GM19240 (cell line): ENCODE data around the gene SLC1A2.

Experiments
- DNase-seq: peaks from one replicate; pipeline ENCODE4 v3.0.0; 2011; ENCODE audit warnings: low spot score; ENCODE audit not compliant: insufficient read length

SLC1A2 gene

DNA sequence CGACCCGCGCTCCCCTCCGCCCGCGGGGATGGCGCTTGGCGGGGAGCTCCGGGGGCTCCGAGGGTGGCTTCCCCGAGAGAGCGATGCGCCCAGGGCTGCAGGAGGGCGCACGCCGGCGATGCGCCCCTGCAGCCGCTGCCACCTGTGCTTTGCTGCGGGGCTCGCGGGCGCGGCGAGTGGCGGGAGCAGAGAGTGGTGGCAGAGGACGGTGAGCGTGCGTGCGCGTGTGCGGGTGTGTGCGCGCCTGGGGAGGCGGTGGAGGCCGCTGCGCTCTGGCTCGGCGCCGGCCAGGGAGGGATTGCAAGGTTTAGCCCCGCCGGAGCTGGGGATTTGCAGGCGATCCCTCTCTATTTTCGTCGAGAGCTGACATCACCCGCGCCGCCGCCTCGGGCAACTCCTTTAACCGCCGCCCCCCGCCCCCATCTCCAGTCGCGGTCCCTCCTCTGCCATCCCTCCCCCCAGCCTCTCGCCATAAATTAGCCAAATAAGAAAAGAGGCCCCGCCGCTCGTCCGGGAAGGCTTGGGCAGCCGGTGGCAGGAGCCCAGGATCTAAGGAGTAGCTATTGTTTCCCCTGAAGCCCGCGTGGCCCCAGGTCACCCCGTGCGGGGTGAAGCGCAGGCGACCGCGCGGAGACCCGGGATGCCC, at the start of gene SLC1A2:
Gene SLC1A2, minus strand, starts transcription at position 375 of the 646 bp plus-strand sequence. CDS start 592 bp downstream, outside the sequence.
- DNase-seq: no peak

DNA sequence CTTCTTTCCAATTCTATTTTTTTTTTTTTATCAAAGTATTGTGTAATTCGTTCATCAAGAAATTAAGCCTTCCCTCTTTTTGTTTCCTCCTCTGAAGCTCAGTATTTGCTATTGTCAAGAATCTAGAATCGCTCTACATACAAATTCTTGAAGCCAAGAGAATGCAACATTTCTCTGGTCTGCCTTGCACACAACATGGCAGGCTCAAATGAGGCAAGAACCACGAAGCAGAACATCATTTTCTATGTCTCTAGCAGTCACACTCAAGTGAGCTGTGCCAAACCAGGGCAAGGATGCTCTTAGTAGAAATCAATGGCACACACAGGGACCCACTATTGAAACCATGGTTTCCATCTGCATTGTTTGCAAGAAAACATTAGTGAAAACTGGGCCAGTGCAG, 46.7 kb upstream of the SLC1A2 start:
- DNase-seq: no peak

DNA sequence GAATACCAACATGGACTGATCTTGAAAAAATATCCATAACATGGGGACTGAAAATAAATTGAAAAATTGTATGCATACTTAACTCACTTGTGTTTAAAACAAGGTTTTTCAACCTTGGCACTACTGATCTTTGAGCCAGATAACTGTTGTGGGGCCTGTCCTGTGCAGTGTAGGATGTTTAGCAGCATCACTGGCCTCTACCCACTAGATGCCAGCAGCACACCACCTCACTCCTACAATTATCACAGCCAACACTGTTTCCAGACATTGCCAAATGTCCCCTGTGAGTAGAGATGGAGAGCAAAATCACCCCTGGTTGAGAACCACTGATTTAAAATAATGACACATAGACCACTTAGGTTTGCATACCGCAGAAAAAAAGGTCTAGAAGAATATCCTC, 45.0 kb upstream of the SLC1A2 start:
- no peak for DNase-seq

DNA sequence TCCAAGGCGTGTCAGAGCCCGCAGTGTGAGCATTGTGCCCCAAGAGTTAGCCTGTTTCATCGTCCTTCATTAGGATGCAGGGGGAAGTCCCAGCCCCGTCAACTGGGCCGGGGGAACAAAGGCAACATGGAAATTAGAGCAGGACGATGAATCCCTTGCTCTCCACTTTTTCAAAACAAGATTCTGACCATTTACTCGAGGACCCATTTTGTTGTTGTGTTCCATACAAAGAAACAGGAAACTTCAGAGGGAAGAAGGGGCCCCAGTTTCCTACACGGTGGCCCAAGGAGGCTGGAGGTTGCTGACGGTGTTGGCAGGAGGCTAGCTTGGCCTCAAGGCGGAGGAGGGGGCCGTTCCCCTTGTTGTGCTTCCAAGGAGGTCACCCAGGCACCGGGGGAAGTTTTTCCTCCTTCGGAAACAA, 44.0 kb upstream of the SLC1A2 start:
- no peak for DNase-seq

DNA sequence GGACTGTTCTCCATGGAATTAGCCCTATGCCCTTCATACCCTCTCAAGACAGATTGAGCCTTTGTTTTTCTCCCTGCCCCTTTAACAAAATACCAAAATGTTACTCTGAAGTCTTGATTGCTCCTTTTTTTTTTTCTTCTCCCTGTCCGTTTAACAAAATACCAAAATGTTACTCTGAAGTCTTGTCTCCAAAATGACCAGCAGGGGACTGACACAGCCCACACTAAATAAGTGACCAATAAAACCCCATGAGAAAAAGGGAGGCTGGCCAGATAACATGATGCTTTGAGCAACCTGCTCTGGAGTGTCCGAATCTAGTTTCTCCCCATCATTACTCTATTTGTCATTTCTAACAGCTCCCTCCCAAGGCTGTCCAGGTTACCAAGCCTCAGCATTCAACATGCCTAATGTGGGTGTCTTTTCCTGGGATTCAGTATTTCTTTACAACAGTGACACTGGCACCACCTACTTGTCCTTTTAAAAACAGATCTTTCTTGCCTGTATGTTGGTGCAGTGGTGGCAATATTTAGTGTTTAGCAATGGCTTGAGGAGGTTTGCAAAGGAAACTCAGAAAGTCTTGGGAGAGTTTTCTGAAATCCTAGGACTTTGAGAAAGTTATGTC, 42.7 kb upstream of the SLC1A2 start:
- no peak for DNase-seq

DNA sequence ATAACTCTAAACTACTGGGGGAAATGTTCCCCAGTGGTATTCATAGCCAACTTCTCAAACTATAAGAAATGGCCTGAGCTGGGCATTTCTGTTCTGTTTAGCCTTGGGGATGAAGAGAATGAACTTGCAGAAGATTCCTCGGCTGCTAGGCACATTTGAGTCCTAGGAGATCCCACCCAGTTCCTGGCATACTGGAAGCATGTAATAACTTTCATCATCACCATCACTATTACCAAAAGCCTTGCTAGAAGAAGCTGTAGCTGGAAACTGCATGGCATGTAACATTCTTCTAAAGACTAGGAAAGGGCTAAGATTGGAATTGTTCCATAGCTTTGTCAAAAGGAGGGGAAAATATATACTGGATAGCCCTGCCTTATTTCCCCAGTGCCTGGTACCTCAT, 40.1 kb upstream of the SLC1A2 start:
- no peak for DNase-seq

DNA sequence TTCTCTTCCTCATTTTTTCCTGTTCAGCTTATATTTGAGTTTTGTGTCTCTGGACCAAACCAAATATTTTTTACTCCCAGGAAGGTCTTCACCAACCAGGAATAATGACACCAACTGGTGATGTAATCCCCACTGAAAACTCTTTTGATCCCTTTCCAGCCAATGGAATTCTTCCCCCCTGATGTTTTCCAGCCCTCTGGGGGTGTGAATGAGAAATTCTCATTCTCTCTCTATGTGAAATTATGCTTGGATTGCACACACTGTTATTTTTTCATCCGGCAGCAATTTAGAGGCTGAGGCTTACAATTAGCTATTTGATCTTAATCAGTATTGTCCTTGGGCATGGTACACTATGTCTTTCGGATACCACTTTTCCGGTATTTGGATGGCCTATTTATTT, 39.5 kb upstream of the SLC1A2 start:
- DNase-seq: no peak

DNA sequence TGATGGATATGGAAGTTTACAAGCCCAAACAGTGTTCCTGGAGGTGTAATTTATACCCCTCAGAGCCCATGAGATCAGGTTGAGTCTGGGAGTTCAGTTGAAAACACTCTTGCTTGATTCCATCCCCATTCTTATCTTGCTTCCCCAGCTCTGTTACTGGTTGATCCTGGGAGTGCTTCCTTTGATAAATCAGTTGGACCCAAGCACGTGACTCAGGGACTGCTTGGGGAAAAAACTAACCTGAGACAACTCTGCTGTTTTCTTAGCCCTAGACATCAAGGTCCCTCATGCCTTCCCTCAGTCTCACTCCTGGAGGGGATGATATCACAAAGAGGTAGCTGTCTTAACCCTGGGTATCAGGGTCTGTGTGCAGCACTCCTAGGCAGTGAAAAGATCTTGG, 35.0 kb upstream of the SLC1A2 start:
- DNase-seq: no peak

DNA sequence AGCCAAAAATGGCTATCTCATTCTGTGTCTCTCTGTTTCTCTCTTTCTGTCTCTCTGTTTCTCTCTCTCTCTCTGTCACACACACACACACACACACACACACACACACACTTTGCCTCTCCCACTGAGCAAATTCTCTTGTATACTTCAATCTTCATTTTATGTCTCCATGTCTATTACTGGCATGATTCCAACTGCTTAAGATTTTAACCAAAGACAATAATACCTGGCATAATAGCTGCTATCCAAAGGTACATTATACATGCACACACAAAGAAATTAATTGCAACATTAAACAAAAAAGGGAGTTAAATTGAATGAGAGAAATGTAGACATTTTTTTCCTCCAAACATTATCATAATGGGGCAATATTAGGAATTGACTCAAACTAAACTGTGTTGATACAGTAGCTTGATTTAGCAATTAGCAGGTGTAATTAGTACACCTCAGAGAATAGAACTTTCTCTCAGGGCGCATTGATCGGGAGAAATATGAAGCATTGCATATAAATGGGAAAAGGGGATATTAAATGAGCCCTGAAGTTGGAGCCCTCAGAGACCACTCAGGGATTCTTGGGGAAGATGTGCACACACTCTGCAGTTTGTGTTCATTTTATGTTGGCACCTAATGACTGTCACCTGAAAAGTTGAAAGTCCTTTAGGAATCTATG, 17.4 kb upstream of the SLC1A2 start:
- DNase-seq: no peak

DNA sequence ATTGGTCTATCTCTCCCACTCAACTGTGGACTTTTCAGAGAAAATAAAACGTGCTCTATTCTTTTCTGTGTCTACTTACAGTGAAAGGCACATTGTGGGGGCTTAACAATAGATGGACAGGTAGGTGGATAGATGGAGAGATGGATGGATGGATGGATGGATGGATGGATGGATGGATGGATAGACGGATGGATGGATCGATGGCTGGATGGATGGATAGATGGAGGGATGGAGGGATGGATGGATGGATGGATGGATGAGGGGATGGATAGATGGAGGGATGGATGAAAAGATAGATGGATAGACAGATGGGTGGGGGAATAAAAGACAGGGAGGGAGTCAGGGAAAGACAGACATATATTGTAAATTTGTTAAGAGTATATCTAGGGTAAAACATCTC, 14.2 kb upstream of the SLC1A2 start:
- DNase-seq: no peak

DNA sequence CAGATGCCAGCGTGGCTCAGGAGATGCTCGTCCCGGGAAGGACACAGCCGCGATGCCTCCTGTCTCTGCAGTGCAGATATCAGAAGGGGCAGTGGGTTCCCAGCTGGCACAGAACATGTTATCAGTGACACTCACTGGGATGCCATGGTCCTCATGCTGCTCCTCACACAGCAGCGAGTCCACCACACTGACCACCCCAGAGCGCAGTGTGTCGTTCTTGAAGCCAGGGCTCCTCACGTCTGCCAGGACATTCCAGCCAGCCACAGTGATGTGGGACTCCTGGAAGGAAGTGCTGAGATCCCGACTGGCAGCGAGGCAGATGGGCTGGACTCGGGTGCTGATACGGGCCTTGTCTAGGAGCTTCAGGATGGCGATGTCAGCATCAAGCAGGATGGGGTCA, 13.1 kb upstream of the SLC1A2 start:
- no peak for DNase-seq

DNA sequence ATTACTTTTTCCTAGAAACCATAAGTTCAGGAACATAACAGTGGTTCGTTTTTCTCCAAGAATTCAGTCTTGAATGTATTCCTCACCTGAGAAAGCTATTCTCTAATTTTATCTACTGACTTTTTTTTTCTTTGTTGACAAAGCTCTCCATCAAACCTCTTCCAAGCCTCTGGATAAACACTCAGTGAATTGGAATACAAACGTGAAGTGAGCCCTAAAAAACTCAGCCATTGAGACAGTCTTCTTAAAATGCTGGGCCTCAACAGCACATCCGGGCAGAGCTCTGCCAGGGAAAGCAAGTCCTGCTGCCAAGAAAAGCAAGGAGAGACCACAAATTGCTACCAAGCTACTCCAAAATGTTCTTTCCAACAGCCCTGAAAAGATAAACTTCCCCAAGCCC, 7.7 kb upstream of the SLC1A2 start:
- no peak for DNase-seq

DNA sequence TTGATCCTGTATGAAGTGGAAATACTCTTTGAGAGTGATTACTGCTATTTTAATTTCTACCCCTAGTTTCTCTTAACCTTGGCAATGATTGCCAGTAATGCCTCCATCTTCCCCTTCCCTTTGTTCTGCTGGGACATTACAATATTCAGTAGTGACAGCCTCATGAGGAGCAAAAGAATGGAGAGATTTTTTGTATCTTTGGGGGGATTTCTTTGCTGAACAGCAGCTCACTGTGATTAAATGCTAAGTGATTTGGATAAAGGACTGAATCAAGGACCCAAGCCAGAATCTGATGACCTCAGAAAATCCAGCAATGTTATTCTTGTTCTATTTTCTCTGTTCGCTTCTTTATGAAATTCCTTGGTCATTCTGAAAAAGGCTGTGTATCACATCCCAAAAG, 7.0 kb upstream of the SLC1A2 start:
- DNase-seq: no peak

DNA sequence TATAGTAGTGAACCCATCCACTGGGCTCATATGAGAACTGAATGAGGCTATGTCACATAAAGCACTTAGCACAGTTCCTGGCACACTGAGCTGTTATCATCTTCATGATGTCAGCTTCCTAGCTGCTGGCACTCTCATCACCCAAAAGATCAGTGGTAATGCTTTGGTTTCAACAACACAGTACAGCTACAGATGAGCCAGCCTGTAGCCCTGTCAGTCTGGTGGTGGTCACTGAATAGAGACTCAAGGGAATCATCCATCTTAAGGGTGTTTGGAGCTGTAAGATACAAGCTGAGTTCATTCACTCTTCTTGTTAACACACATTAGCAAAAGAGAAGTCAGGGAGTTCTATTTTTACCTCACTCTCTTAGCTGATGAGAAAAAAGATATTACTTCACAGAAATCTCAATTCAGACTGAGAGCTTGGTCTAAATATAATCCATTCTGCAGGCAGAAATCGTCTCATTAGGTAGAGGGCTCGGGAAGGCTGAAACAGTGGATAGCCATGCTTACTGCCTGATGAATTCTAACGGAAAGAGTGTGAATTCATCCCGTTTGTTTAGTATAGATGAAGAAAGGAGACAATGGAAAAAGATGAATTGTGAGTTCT, 6.3 kb upstream of the SLC1A2 start:
- no peak for DNase-seq

DNA sequence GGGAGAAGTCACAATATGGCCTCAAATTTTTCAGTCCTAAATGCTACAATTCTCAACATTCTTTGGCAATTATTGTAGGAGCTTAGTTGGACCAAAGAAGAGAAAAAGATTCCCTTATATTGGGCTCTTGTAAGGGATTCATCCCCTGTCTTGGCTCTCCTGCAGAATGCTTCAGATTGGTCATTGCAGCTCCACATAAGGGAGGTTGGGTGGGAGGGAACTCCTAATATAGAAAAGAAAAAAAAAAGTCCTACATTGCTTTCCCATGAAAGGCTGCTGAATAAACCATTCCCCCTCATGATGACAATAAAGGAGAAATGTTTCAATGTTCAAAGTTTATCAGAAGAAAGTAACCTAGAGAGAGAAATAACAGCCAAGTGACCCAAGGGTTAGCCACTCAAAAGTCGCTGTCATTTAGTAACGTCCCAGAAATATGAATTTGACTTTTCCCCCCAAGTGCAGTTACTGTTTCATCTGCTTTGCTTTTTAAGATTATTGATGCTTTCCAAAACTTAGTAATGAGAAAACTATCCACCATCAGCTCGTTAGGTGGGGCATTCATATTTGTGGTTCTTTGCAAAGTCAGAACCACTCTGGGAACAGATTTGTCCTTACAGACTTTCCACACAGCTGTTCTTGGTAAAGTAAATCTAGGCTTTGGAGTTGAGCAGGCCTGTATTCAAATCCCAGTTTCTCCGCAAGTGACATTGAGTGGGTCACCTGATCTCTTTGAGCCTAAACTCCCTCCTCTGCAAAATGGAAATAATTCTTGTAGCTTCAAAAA, 5.0 kb upstream of the SLC1A2 start:
- DNase-seq: no peak

DNA sequence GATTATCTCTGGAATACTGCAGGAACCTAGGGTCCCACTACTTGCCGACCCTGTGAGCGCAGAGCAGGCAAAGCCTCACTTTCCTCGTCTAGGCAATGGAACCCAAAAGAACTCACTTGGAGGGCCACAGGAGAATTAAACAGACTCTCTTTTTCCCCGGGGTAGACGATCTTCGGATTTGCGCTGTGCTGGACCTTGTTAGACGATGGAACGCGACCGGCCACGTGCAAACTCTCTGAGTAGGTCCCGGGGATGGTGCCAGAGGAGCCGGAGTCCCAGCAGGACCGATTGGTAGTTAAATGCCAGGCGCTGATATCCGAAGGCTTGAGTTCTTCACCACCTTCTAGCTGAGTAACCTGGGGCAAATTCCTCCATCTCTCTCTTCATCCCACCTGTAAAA, 1.0 kb upstream of the SLC1A2 start:
- no peak for DNase-seq

DNA sequence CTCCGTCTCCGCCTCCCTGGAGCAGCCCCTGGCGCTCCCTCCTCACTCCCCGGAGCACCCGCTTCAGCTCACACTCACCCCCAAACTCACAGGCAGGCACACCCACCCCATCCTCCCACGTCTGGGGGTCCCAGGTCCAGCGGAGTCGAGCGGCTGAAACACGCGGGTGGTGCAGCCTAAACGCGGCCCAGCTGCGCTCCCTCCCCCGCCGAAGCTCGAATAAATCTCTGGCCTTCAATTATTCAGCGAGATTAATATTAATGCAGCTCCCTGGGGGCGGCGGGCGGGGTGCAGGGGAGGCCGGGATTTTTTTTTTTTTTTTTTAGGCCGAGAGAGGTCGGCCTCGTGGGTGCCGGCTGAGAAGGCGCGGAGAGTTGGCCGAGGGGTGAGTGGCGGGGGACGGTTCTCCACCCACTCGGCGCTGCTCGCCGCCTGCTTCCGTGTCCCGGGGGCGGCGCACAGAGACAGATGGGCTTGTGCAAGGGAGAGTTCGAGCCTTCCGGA, 524 bp upstream of the SLC1A2 start:
- no peak for DNase-seq

DNA sequence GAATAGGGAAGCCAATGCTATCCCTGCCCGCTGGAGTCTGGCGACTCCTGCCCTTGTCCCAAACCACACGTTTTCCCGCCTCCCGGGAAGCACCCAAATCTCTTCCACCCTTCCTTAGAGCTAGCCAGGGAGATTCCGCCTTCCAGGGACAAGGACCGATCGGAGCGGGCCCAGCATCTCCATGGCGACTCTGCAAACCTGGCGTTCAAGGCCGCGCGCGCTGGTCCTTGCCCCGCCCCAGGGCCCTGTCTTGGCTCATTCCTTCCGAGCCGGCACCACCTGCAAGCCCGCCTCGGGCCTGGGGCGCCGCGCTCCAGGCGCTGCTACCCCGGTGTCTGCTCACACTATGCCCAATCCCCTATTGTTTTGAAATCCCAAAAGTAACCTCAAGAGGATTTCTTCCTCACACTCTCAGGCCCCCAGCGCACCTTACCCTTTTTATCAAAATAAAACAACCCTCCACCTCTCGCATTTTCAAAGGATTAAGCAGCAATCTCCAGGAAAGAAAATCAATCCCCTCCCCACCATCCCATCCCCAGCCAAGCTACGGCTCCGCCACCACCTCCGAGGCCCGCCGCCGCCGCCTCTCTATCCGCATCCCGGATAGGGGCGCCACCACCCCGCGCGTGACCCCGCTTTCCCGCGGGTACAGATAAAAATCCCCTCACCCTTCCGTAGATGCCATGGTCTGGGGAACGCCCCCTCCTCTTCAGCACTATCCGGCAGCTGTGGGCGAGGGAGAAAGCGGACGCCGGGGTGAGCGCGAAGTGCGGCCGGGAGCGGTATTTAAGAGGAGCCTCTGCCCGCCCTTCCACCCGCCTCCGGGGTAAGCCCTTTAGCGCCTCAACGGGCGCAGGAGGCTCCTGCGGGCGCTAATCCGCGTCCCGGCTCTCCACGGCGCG, 825 bp downstream of the SLC1A2 start:
- DNase-seq: no peak

DNA sequence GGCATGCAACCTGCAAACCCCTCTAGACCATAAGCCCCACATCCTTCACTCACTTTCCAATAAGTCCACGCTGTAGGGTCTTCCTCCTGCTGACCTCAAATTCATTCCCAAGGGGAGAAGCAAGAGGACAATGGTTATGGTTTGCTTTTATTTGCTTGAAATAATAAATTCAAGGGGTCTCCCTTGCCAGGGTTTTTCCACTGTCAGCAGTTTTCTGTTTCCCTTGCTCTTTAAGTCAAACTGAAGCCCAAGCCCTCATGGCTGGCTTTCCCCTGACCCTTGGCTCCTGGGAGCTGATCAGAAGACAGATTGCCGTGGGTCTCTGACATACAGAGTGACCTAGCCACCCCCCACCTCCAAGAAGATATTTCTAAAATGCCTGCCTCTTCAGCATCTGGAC, 3.9 kb downstream of the SLC1A2 start:
- no peak for DNase-seq

DNA sequence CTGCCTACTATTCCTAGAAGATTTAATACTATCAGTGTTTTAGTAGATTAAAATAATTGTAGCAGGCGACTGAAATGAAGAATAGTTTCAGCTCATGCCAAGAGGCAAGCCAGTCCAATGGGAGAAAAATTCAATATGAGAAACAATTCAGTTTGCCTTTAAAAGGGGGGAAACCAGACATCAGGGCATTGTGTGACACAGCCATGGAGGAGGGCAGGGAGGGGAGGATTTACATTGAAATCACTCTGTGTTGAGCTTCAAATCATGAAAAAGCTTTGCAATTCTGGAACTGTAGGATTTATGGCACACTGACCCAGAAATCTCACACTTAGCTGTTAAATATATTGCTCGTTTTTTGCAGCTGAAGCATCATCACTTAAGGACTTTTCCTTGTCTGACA, 4.6 kb downstream of the SLC1A2 start:
- no peak for DNase-seq

DNA sequence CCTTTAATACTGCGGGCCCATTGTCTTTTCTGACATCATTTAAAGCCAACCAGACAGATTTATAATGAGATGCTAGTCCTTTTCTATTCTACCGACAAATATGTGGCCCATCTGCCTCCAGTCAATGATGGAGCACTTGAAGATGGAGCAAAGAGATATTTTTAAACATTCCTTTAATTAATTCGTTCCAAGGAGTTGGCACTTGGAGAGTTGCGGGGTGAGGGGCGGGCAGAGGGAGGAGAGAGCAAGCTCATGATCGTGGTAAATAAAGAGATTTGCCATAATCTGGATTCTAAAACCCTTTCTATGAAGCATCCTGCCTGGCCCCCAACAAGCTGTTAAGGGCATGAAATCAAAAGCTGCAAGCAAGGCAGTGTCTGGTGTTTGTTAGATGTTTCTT, 5.0 kb downstream of the SLC1A2 start:
- no peak for DNase-seq
